A549 (cell line): Measurements from ENCODE around the gene FOXJ3. TPM values are rescaled to one million over a fixed set of nuclear protein-coding genes. Genes with fewer than 3 reads are reported as not detected.
A peak's percentile ranks its signal among the peaks of the same experiment; 100 is the strongest.

ENCODE experiments used
- ATAC-seq, 2 experiments: fragments of 200-7000 bp in 1 of 2; fragments of >200 bp in 1 of 2; cut with Nextera tagmentation in 1 of 2; cut with Tn5 transposase in 1 of 2; 3 replicates each; pipeline versions ENCODE4 v1.8.0 to v1.9.1; 2018 to 2020; ENCODE audit warnings: mild to moderate bottlenecking in 1 of 2, moderate library complexity in 1 of 2
- CTCF ChIA-PET: fragments of 300-600 bp; sonication (Branson Sonifier 250); formaldehyde crosslinking; extraction: SDS; loops from one replicate; lab custom pipeline; 2021; ENCODE audit warnings: antibody characterized with exemption, inconsistent platforms; lab: Yijun Ruan, JAX
- POLR2A ChIA-PET: fragments of 350-600 bp; formaldehyde crosslinking; extraction: SDS; loops from one replicate; lab custom pipeline; 2021; ENCODE audit warnings: antibody characterized with exemption, inconsistent platforms; lab: Yijun Ruan, JAX
- DNase-seq, 2 experiments: peaks; one replicate each; pipeline versions ENCODE4 v3.0.0 to v3.0.0-alpha.2; 2011 to 2016; ENCODE audit warnings: low read depth in 1 of 2, low spot score in 1 of 2
- FAIRE-seq: peaks from 2 replicates; lab custom pipeline; 2011; peaks lifted over from hg19 to GRCh38; lab: Jason Lieb, UNC
- H3K27ac ChIP-seq, 2 experiments: fragments of >200 bp; sonication (Bioruptor Twin); formaldehyde crosslinking; 3 replicates each; pipeline ENCODE4 v1.5.1; 2016 to 2017
- H3K4me1 ChIP-seq: fragments of >200 bp; sonication (Bioruptor Twin); formaldehyde crosslinking; 3 replicates; pipeline ENCODE4 v1.6.1; 2016
- H3K4me2 ChIP-seq: fragments of >200 bp; sonication (Bioruptor Twin); formaldehyde crosslinking; 3 replicates; pipeline ENCODE4 v1.6.1; 2016
- H3K4me3 ChIP-seq: fragments of >200 bp; sonication (Bioruptor Twin); formaldehyde crosslinking; 3 replicates; pipeline ENCODE4 v1.5.1; 2016
- H3K9me3 ChIP-seq: fragments of >200 bp; sonication (Bioruptor Twin); formaldehyde crosslinking; 3 replicates; pipeline ENCODE4 v1.6.1; 2016
- EP300 ChIP-seq, 2 experiments: fragments of >200 bp; sonication (Bioruptor Twin); formaldehyde crosslinking; IDR thresholded peaks; 2 replicates in 1 of 2; 3 replicates in 1 of 2; pipeline ENCODE4 v1.6.1; 2016 to 2017
- FOSB ChIP-seq: fragments of 250-450 bp; sonication (Bioruptor Pico); IDR thresholded peaks from 2 replicates; pipeline ENCODE4 v1.5.0; 2020; ENCODE audit warnings: mild to moderate bottlenecking, moderate library complexity
- FOSL2 ChIP-seq, 2 experiments: fragments of 450-650 bp in 1 of 2; fragments of >200 bp in 1 of 2; sonication (Bioruptor Twin) in 1 of 2; formaldehyde crosslinking; IDR thresholded peaks; 2 replicates each; pipeline versions ENCODE4 v1.5.0 to v1.6.1; 2016 to 2020; ENCODE audit warnings: mild to moderate bottlenecking in 1 of 2, moderate library complexity in 1 of 2
- HDAC2 ChIP-seq: fragments of 200-600 bp; sonication (generic); IDR thresholded peaks from 2 replicates; pipeline ENCODE4 v1.6.1; 2016
- HOXB13 ChIP-seq: fragments of 250-450 bp; sonication (Bioruptor Pico); IDR thresholded peaks from 2 replicates; pipeline ENCODE4 v1.5.0; 2020; ENCODE audit warnings: low read depth, mild to moderate bottlenecking, moderate library complexity
- JUN ChIP-seq, 2 experiments: fragments of >200 bp; sonication (Bioruptor Twin); formaldehyde crosslinking; IDR thresholded peaks; 2 replicates in 1 of 2; 3 replicates in 1 of 2; pipeline ENCODE4 v1.6.1; 2016 to 2017
- JUNB ChIP-seq: fragments of >200 bp; sonication (Bioruptor Twin); formaldehyde crosslinking; IDR thresholded peaks from 2 replicates; pipeline ENCODE4 v1.6.1; 2016
- MAFK ChIP-seq: fragments of 450-650 bp; IDR thresholded peaks from 2 replicates; pipeline ENCODE4 v1.6.1; 2014; ENCODE audit not compliant: partially characterized antibody
- MYC ChIP-seq: IDR thresholded peaks from 2 replicates; pipeline ENCODE4 v1.6.1; 2012; ENCODE audit warnings: mild to moderate bottlenecking, inconsistent platforms, low read length, improper control_type of control experiment, borderline replicate concordance
- NPAS2 ChIP-seq: fragments of 250-450 bp; sonication (Bioruptor Pico); IDR thresholded peaks from 2 replicates; pipeline ENCODE4 v1.8.0; 2022; ENCODE audit warnings: mild to moderate bottlenecking, moderate library complexity, borderline replicate concordance
- PHF8 ChIP-seq: fragments of 200-600 bp; sonication (generic); IDR thresholded peaks from 2 replicates; pipeline ENCODE4 v1.6.1; 2016; ENCODE audit warnings: low read depth, mild to moderate bottlenecking, antibody characterized with exemption, moderate library complexity, borderline replicate concordance
- TFCP2L1 ChIP-seq: fragments of 250-450 bp; sonication (Bioruptor Pico); IDR thresholded peaks from 2 replicates; pipeline ENCODE4 v1.5.0; 2021; ENCODE audit warnings: mild to moderate bottlenecking
- ZC3H11A ChIP-seq: fragments of 450-650 bp; IDR thresholded peaks from 2 replicates; pipeline ENCODE4 v1.6.1; 2014; ENCODE audit warnings: antibody characterized with exemption, mild to moderate bottlenecking
- WGBS: methylation state at CpG from one replicate; pipeline ENCODE4 v1.1.6; 2017; ENCODE audit errors: missing lambda C conversion rate; 5-methylcytosine and 5-hydroxymethylcytosine counted together
- polyA plus RNA-seq, 4 experiments: library from polyadenylated mRNA; depleted of rRNA in 3 of 4; stranded (reverse); fragments of >200 nt; fragmentation: RNase III in 1 of 4; extraction: RNeasy Plus Mini Kit Qiagen cat#74134 plus additional on column Dnase treatment in 1 of 4; gene quantifications; 2 replicates in 3 of 4; 3 replicates in 1 of 4; pipeline ENCODE4 v1.2.3, GENCODE V29; 2011 to 2017
- TF ChIP-seq, protein P1 (sequence below): fragments of 200-600 bp; sonication (generic); IDR thresholded peaks from 2 replicates; pipeline ENCODE4 v1.6.1; 2016; ENCODE audit warnings: antibody characterized with exemption, mild to moderate bottlenecking, moderate library complexity
- TF ChIP-seq, protein P2 (sequence below): IDR thresholded peaks from 2 replicates; pipeline ENCODE4 v1.6.1; 2012; ENCODE audit warnings: low read depth, borderline replicate concordance
- TF ChIP-seq, protein P3 (sequence below): fragments of 250-450 bp; sonication (Bioruptor Pico); IDR thresholded peaks from 2 replicates; pipeline ENCODE4 v1.5.0; 2020; ENCODE audit warnings: low read depth, mild to moderate bottlenecking, moderate library complexity
- TF ChIP-seq, protein P4 (sequence below): fragments of 150-350 bp; IDR thresholded peaks from 2 replicates; pipeline ENCODE4 v1.6.1; 2014; ENCODE audit warnings: low read depth, mild to moderate bottlenecking, low read length

The FOXJ3 gene
- polyA plus RNA-seq, 2 of the 4 experiments (the other 2 are of a cell fraction), result 16.8 to 45.0 TPM

DNA sequence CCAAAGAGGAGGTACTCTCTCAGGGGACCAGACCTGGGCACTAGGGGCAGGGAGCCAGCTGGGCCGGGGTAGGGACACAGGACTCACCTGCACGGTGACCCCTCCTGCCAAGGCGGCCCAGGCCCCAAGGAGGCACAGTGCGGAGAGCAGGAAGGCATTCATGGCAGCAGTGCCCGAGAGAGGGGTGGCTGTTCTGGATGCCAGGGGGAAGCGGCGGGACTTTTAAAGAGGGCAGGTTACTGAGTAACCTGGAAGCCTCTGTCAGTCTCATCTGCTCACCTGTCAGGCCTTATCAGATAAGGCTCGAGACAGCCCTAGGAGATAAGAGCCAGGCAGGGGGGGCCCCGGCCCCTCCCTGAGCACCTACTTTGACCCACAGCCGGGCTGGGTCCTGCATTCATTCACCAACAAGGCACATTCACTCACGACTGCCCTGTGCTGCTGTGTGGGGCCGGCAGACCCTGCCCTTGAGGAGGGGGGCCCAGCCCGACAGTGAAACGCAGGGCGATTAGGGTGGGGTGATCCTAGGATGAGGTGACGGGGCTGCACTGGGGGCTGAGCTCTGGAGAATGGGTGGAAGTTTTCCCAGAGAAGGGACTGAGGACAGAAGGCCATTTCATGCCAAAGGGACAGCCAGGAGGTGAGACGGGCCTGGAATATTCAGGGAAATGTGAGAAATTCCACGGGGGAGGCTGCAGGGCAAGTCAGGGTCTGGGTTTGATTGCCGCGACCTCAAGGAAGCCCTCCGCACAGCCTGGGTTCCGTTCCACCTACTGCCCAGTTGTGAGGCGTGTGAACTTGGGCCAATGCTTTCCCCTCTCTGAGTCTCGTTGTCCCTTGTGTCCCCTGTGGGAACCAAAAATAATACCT lies 170.2 kb downstream of the FOXJ3 start, which contains the start of gene GUCA2A:
GUCA2A (minus strand) TSS at position 195 of the 870 bp plus-strand sequence; CDS start at position 162, 33 bp downstream.
- CTCF ChIA-PET, result interaction anchor here (1.3 to 8.4 kb wide), 3 partner anchors 9 to 18 kb away, joined by 4 to 56 read pairs (median 7); no protein-coding TSS in a partner anchor
- Histone ChIP-seq H3K4me3 (no peak within 1 kb of the TSS), H3K9me3 (peaks cover 8% of the 10 kb centered on the region; the same call in 1 of the 3 replicates), H3K27ac (peak within 1 kb of the TSS in 1 of 2 experiments; percentile 64; a peak in 4 of 6 replicates), H3K4me2 (peak within 1 kb of the TSS; percentile 61), H3K4me1 (peaks cover 27% of the 10 kb centered on the region)
- DNase-seq (no peak), FAIRE-seq (no peak), ATAC-seq (peak in 1 of 2 experiments; percentile 10; a peak in 2 of 6 replicates)
- TF ChIP-seq, protein P1, sequence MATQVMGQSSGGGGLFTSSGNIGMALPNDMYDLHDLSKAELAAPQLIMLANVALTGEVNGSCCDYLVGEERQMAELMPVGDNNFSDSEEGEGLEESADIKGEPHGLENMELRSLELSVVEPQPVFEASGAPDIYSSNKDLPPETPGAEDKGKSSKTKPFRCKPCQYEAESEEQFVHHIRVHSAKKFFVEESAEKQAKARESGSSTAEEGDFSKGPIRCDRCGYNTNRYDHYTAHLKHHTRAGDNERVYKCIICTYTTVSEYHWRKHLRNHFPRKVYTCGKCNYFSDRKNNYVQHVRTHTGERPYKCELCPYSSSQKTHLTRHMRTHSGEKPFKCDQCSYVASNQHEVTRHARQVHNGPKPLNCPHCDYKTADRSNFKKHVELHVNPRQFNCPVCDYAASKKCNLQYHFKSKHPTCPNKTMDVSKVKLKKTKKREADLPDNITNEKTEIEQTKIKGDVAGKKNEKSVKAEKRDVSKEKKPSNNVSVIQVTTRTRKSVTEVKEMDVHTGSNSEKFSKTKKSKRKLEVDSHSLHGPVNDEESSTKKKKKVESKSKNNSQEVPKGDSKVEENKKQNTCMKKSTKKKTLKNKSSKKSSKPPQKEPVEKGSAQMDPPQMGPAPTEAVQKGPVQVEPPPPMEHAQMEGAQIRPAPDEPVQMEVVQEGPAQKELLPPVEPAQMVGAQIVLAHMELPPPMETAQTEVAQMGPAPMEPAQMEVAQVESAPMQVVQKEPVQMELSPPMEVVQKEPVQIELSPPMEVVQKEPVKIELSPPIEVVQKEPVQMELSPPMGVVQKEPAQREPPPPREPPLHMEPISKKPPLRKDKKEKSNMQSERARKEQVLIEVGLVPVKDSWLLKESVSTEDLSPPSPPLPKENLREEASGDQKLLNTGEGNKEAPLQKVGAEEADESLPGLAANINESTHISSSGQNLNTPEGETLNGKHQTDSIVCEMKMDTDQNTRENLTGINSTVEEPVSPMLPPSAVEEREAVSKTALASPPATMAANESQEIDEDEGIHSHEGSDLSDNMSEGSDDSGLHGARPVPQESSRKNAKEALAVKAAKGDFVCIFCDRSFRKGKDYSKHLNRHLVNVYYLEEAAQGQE, result no peak
- TF ChIP-seq TFCP2L1 (CRISPR knock-in tag), result no peak
- no peak for TF ChIP-seq JUN (IDR thresholded peaks at IDR 0.05)
- no peak for TF ChIP-seq MAFK
- TF ChIP-seq, protein P2, sequence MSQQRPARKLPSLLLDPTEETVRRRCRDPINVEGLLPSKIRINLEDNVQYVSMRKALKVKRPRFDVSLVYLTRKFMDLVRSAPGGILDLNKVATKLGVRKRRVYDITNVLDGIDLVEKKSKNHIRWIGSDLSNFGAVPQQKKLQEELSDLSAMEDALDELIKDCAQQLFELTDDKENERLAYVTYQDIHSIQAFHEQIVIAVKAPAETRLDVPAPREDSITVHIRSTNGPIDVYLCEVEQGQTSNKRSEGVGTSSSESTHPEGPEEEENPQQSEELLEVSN, result no peak
- TF ChIP-seq EP300 (IDR thresholded peaks at IDR 0.05), result no peak
- TF ChIP-seq, protein P3, sequence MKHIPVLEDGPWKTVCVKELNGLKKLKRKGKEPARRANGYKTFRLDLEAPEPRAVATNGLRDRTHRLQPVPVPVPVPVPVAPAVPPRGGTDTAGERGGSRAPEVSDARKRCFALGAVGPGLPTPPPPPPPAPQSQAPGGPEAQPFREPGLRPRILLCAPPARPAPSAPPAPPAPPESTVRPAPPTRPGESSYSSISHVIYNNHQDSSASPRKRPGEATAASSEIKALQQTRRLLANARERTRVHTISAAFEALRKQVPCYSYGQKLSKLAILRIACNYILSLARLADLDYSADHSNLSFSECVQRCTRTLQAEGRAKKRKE (CRISPR knock-in tag), result no peak
- no peak for TF ChIP-seq NPAS2 (CRISPR knock-in tag)
- no peak for TF ChIP-seq HDAC2
- TF ChIP-seq FOSB (CRISPR knock-in tag), result no peak
- POLR2A ChIA-PET, result no interaction called here
- WGBS, result 80% methylated on average over 13 of the region's 24 CpGs

DNA sequence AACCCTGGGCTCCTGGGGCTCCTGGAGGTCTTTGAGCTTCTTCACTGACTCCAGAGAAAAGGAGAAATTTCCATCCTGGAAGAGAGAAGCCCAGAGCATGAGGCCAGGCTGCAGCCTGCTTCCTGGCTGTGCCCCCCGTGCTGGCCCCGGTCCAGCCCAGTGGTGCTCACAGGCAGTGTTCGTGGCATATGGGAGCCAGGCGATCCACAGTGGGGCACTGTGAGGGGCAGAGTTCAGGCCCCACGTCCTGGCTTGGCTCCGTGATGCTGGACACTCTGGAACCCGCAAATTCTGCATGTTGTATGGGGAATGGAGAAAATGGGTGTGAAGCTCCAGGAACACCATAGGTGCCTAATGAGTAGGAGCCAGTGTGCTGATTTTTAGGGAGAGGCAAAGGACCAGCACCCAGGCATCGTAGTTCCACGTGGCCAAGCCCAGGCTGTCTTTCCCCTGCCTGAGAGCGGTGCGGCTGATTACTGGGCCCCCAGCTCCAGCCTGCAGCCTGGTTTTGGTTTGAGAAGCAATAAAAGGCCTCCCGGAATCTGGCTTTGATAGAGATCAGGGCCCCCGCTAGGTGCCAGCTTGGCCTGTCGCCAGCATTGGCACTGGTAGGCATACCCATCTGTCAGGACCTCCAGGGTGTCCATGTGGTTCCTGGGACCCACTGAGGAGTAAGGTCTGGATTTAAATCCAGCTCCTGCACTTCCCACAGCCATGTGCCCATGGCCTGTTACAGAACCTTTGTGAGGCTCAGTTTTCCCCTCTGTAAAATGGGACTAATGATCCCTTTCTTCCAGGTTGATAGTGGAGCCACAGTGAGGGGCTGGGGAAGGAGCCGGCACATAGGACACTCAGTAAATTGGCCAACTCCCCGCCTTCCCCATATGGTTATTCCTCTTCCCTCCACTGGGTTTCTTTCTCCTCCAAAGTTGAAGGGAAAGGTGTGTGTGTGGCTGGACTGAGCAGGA lies 171.2 kb downstream of the FOXJ3 start:
- DNase-seq (no peak), FAIRE-seq (no peak), ATAC-seq (0 out of 6 replicates have a peak, but pooled peaks of 1 of the 2 experiments have one; percentile 7)
- Histone ChIP-seq H3K4me3 (no peak overlapping the region), H3K27ac (no peak overlapping the region; a peak in 1 of 6 replicates), H3K4me2 (no peak overlapping the region), H3K9me3 (peaks cover 8% of the 10 kb centered on the region; the same call in 1 of the 3 replicates), H3K4me1 (peaks cover 27% of the 10 kb centered on the region)
- TF ChIP-seq JUN (IDR thresholded peaks at IDR 0.05) (no peak), FOSL2 (IDR thresholded peaks at IDR 0.05) (no peak), FOSL2 (CRISPR knock-in tag; IDR thresholded peaks at IDR 0.05) (no peak), JUNB (no peak), MYC (no peak), ZC3H11A (no peak), PHF8 (no peak), HOXB13 (no peak), EP300 (IDR thresholded peaks at IDR 0.05) (no peak)
- TF ChIP-seq, protein P4, sequence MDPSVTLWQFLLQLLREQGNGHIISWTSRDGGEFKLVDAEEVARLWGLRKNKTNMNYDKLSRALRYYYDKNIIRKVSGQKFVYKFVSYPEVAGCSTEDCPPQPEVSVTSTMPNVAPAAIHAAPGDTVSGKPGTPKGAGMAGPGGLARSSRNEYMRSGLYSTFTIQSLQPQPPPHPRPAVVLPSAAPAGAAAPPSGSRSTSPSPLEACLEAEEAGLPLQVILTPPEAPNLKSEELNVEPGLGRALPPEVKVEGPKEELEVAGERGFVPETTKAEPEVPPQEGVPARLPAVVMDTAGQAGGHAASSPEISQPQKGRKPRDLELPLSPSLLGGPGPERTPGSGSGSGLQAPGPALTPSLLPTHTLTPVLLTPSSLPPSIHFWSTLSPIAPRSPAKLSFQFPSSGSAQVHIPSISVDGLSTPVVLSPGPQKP, result no peak
- POLR2A ChIA-PET, result no interaction called here
- CTCF ChIA-PET, result interaction anchor here (1.3 to 8.4 kb wide), 3 partner anchors 8 to 16 kb away, joined by 4 to 56 read pairs (median 5); no protein-coding TSS in a partner anchor
- WGBS, result 90% methylated on average over 7 of the region's 16 CpGs
